Left ventricle myocardium inferior (tissue), 1 donor: ENCODE results near the gene ZNF536. TPM values are rescaled to one million over a fixed set of nuclear protein-coding genes. Genes with fewer than 3 reads are reported as not detected.

Source experiments
- DNase-seq: peaks from one replicate; pipeline ENCODE4 v3.0.0-alpha.2; 2020
- H3K27ac ChIP-seq: fragments of 200-600 bp; replicated peaks from 2 replicates; pipeline ENCODE4 v1.8.0; 2021
- H3K27me3 ChIP-seq: fragments of 200-600 bp; 2 replicates; pipeline ENCODE4 v1.8.0; 2021; ENCODE audit warnings: low read depth
- H3K36me3 ChIP-seq: fragments of 200-600 bp; 2 replicates; pipeline ENCODE4 v1.8.0; 2021
- H3K4me1 ChIP-seq: fragments of 200-600 bp; 2 replicates; pipeline ENCODE4 v1.8.0; 2021
- H3K4me3 ChIP-seq: fragments of 200-600 bp; 2 replicates; pipeline ENCODE4 v1.8.0; 2021; ENCODE audit warnings: mild to moderate bottlenecking, moderate library complexity
- H3K9me3 ChIP-seq: fragments of 200-600 bp; replicated peaks from 2 replicates; pipeline ENCODE4 v1.8.0; 2021
- intact Hi-C: fragments of 100-400 bp; cut with micrococcal nuclease; formaldehyde crosslinking; loops from one replicate; pipeline ENCODE4 v1.11.0; 2022
- total RNA-seq: library from RNA; stranded (reverse); fragmentation: NEBNext Ultra II Directional; extraction: Animal tissue kit (Norgen Biotek cat#: 25700); gene quantifications from one replicate; pipeline ENCODE4 v1.2.1, GENCODE V29; 2021
- TF ChIP-seq, protein P1 (sequence below): fragments of 200-600 bp; IDR thresholded peaks from 2 replicates; pipeline ENCODE4 v1.8.0; 2021; ENCODE audit warnings: antibody characterized with exemption, mild to moderate bottlenecking, borderline replicate concordance
- donor health status: DM: no; HTN: yes; CAD: no; lungs with severe emphysema.

ZNF536 gene
- total RNA-seq, 1 donor from 2014 or later, result 4.0 TPM

GRCh38 chr19:30558793-30559192, 186.6 kb downstream of the ZNF536 start:
- Histone ChIP-seq H3K27ac (no peak overlapping the region), H3K4me1 (no peaks in the 10 kb centered on the region), H3K9me3 (no peaks in the 10 kb centered on the region), H3K27me3 (peaks cover 60% of the 10 kb centered on the region), H3K36me3 (no peaks in the 10 kb centered on the region), H3K4me3 (no peak overlapping the region)
- no peak for DNase-seq
- TF ChIP-seq, protein P1, sequence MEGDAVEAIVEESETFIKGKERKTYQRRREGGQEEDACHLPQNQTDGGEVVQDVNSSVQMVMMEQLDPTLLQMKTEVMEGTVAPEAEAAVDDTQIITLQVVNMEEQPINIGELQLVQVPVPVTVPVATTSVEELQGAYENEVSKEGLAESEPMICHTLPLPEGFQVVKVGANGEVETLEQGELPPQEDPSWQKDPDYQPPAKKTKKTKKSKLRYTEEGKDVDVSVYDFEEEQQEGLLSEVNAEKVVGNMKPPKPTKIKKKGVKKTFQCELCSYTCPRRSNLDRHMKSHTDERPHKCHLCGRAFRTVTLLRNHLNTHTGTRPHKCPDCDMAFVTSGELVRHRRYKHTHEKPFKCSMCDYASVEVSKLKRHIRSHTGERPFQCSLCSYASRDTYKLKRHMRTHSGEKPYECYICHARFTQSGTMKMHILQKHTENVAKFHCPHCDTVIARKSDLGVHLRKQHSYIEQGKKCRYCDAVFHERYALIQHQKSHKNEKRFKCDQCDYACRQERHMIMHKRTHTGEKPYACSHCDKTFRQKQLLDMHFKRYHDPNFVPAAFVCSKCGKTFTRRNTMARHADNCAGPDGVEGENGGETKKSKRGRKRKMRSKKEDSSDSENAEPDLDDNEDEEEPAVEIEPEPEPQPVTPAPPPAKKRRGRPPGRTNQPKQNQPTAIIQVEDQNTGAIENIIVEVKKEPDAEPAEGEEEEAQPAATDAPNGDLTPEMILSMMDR, result no peak
- intact Hi-C loops, result no loop called here

DNA sequence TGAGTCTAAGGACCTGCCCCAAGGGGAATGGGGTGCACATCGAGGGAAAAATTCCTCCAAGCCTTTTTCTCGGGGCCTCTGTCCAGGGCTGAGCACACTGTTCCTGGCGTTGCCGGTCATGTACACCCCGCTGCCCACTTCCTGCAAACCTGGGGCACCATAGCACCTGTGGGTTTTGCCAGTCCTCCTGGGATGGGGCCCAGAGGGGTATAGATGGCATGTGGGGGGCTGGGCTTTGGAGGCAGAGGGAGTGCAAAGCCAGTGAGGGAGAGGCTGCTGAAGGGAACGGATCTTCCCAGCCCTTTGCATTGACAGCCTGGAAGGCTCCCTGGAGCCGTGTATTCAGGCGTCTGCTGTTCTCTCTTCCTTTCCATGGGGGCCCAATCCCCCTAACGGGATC, 187.3 kb downstream of the ZNF536 start:
- peaks cover 61% of the 10 kb centered on the region for H3K27me3 ChIP-seq
- H3K36me3 ChIP-seq, result no peaks in the 10 kb centered on the region
- no peak for DNase-seq
- no peaks in the 10 kb centered on the region for H3K4me1 ChIP-seq
- intact Hi-C loops, result no loop called here
- TF ChIP-seq, protein P1, result no peak
- H3K9me3 ChIP-seq, result no peaks in the 10 kb centered on the region
- H3K27ac ChIP-seq, result no peak overlapping the region
- no peak overlapping the region for H3K4me3 ChIP-seq

DNA sequence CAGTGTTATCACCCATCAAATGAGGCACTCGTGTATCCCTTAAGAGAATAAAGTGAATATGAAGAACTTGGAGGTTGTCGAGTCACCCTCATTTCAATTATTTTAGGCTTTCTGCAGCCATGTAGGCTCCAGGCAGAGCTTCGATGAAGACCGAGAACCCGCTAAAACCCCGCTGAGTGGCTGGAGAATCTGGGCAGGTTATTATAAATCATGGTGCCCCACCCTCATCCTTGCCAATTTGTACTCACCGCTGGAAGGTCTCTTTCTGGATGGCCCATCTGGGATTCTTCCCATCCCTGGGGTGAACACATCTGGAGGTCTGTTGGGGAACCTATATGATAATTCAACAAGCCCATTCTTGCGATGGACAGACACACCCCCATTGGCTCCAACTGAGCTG, 190.8 kb downstream of the ZNF536 start:
- no peak for DNase-seq
- TF ChIP-seq, protein P1, result no peak
- no peaks in the 10 kb centered on the region for H3K4me1 ChIP-seq
- H3K4me3 ChIP-seq, result no peak overlapping the region
- H3K27ac ChIP-seq, result no peak overlapping the region
- no peaks in the 10 kb centered on the region for H3K36me3 ChIP-seq
- intact Hi-C loops, result no loop called here
- peaks cover 54% of the 10 kb centered on the region for H3K27me3 ChIP-seq
- no peaks in the 10 kb centered on the region for H3K9me3 ChIP-seq

DNA sequence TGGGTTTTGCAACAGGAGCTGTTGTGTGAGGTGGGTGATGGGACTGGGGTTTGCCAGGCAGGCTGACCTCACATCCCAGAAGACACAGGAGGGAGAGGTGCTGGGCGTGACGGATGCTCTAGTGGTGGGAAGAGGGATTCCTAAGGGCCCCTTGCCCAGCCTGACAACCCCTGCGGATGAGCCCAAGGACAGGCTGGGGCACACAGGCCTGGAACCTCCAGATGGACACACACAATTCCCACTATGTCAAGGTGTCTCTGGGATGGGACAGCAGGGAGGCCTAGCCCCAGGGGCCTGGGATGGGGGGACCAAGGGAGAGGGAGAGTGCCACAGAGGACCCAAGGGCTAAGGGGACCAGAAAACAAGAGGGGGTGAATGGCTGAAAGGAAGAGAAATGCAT, 191.5 kb downstream of the ZNF536 start:
- Histone ChIP-seq H3K9me3 (no peaks in the 10 kb centered on the region), H3K4me1 (no peaks in the 10 kb centered on the region), H3K36me3 (no peaks in the 10 kb centered on the region), H3K27me3 (peaks cover 47% of the 10 kb centered on the region), H3K4me3 (no peak overlapping the region), H3K27ac (no peak overlapping the region)
- intact Hi-C loops, result no loop called here
- no peak for DNase-seq
- TF ChIP-seq, protein P1, result no peak

- peaks cover 38% of the 10 kb centered on the region for H3K27me3 ChIP-seq
- no peaks in the 10 kb centered on the region for H3K36me3 ChIP-seq
- no peak overlapping the region for H3K27ac ChIP-seq
- no peak overlapping the region for H3K4me3 ChIP-seq
- TF ChIP-seq, protein P1, result no peak
- no peaks in the 10 kb centered on the region for H3K4me1 ChIP-seq
- intact Hi-C loops, result no loop called here
- DNase-seq, result no peak
- H3K9me3 ChIP-seq, result no peaks in the 10 kb centered on the region
Measured at GRCh38 chr19:30564551-30565011, 192.4 kb downstream of the ZNF536 start.

GRCh38 chr19:30565636-30566035, 193.5 kb downstream of the ZNF536 start:
- TF ChIP-seq, protein P1, result no peak
- Histone ChIP-seq H3K4me1 (no peaks in the 10 kb centered on the region), H3K4me3 (no peak overlapping the region), H3K27me3 (peaks cover 28% of the 10 kb centered on the region), H3K27ac (no peak overlapping the region), H3K9me3 (no peaks in the 10 kb centered on the region), H3K36me3 (no peaks in the 10 kb centered on the region)
- DNase-seq, result no peak
- intact Hi-C loops, result no loop called here
